ENCODE results near the gene RASGEF1C.
A peak's percentile ranks its signal among the peaks of the same experiment; 100 is the strongest.
"Not testable (repeated sequence)": the region's sequence is repeated elsewhere in the genome, so short reads cannot be mapped to it uniquely, and the experiment has no call there.

The RASGEF1C gene

GRCh38 chr5:180098526-180098925 is 110.5 kb downstream of the RASGEF1C start:
- in situ Hi-C loops (cut with HindIII; ENCODE audit: low pct_ligation_motif_present, low pct_unique_long_range_greater_than_20kb, low sequenced_read_pairs) = no loop called here
- DNase-seq = no peak

GRCh38 chr5:180097926-180098325 is 111.1 kb downstream of the RASGEF1C start:
- in situ Hi-C loops (cut with HindIII; ENCODE audit: low pct_ligation_motif_present, low pct_unique_long_range_greater_than_20kb, low sequenced_read_pairs) = no loop called here
- no peak for DNase-seq

DNA sequence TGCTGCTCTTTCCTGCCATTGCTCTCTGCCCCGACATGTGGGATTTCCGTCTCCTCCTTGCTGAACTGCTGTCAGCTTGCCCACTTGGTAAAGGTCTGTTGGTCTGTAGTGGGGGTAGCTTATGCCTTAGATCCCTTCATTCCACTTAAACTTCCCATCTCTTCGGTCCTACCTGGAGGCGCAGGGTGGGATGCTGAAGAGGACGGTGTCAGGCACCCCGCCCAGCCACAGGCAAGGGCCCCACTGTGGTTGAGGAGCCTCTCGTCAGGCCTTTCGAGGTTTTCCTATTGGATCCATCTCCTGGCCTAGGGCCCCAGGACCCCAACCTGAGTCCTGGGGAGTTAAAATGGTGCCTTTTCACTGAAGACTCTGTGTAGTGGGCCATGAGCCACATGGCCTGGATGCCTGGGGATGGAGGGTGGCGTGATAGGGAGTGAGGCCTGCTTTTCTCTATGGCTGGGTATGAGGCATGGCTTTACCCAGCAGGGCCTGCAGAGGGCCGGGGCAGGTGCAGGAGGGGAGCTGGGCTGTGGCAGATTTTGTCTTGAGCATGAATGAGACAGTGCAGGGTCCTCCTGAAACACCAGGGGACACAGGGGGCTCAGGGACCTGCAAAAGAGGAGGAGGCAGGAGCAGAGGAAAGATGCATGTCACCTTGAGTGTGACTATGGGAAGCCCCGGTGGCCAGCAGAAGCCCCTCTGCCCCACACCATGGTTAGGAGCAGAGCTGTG is 111.7 kb downstream of the RASGEF1C start:
- no peak for DNase-seq
- in situ Hi-C loops (cut with HindIII; ENCODE audit: low pct_ligation_motif_present, low pct_unique_long_range_greater_than_20kb, low sequenced_read_pairs) = no loop called here

- in situ Hi-C loops (cut with HindIII; ENCODE audit: low pct_ligation_motif_present, low pct_unique_long_range_greater_than_20kb, low sequenced_read_pairs) = no loop called here
- DNase-seq = no peak
Measured at GRCh38 chr5:180096616-180097015, 112.4 kb downstream of the RASGEF1C start.

DNA sequence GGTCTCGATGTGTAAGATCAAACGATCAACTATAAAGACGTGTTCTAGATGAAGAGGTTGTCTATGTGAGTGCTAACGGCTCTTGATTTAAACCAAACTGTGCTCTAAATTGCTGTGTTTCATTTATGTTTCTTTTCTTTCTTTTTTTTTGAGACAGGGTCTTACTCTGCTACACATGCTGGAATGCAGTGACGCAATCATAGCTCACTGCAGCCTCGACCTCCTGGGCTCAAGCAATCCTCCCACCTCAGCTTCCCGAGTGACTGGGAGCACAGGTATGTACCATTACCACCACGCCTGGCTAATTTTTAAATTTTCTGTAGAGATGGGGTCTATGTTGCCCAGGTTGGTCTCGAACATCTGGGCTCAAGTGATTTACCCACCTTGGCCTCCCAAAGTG is 113.5 kb downstream of the RASGEF1C start:
- DNase-seq = no peak
- in situ Hi-C loops (cut with HindIII; ENCODE audit: low pct_ligation_motif_present, low pct_unique_long_range_greater_than_20kb, low sequenced_read_pairs) = no loop called here

GRCh38 chr5:180093651-180094382 is 115.2 kb downstream of the RASGEF1C start:
- in situ Hi-C loops (cut with HindIII; ENCODE audit: low pct_ligation_motif_present, low pct_unique_long_range_greater_than_20kb, low sequenced_read_pairs) = no loop called here
- no peak for DNase-seq

GRCh38 chr5:180093241-180093640 is 115.8 kb downstream of the RASGEF1C start:
- in situ Hi-C loops (cut with HindIII; ENCODE audit: low pct_ligation_motif_present, low pct_unique_long_range_greater_than_20kb, low sequenced_read_pairs) = no loop called here
- no peak for DNase-seq

DNA sequence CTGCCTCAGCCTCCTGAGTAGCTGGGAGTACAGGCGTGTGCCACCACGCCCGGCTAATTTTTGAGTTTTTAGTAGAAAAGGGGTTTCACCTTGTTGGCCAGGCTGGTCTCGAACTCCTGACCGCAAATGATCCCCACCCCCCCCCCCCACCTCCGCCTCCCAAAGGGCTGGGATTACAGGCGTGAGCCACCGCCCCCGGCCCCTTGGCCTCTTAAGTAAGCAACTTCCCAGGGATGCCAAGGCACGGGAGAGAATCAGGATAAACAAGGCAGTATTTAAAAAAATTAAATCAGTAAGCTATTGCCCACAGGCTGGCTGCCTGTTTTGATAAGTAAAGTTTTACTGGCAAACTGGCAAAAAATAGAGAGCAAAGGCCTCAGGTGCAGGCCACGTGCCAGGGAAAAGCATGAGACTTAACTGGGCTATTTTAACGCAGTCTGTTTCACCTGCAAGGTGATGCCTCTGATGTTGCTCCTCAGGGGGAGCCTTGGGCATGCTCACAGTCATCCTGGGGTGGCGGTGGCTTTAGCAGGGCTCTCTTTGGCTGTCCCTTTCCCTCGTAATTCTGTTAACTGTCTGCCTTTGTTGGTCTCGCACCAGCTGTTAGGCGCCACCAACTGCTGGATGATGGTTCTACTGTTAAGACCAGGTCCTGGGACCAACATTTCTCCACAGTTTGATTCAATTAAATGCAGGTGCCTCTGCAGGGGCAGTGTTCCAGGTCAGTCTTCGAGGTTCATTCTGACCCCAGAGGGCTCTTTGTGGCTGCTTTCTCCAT is 118.1 kb downstream of the RASGEF1C start:
- no peak for DNase-seq

GRCh38 chr5:180090098-180090768 is 118.8 kb downstream of the RASGEF1C start:
- in situ Hi-C loops (cut with HindIII; ENCODE audit: low pct_ligation_motif_present, low pct_unique_long_range_greater_than_20kb, low sequenced_read_pairs) = no loop called here
- DNase-seq = peak; percentile 32

More for the DNA sequence above, 118.1 kb downstream of the RASGEF1C start:
- in situ Hi-C loops (cut with HindIII; ENCODE audit: low pct_ligation_motif_present, low pct_unique_long_range_greater_than_20kb, low sequenced_read_pairs) = no loop called here

DNA sequence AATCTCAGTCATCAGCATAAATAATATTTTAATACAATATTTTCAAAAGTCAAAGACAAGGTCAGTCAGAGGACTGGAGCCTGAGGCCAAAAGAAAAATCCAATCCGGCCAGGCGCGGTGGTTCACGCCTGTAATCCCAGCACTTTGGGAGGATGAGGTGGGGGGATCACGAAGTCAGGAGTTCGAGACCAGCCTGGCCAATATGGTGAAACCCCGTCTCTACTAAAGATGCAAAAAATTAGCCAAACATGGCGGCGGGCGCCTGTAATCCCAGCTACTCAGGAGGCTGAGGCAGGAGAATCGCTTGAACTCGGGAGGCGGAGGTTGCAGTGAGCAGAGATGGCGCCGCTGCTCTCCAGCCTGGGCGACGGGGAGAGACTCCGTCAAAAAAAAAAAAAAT is 119.4 kb downstream of the RASGEF1C start:
- in situ Hi-C loops (cut with HindIII; ENCODE audit: low pct_ligation_motif_present, low pct_unique_long_range_greater_than_20kb, low sequenced_read_pairs); DNase-seq: not testable (repeated sequence)

DNA sequence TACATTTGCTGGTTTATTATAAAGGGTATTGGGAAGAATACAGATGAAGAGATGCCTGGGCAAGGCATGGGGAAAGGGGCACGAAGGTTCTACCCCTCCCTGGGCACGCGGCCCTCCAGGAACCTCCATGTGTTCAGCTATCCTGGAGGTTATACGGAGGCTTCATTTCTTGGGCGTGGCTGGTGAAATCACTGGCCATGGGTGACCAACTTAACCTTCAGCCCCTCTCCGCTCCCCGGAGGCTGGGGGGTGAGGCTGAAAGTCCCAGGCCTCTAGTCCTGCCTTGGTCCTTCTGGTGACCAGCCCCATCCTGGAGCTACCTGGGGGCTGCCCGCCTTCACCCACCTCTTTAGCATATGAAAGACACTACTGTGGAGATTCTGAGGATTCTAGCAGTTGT is 120.5 kb downstream of the RASGEF1C start:
- in situ Hi-C loops (cut with HindIII; ENCODE audit: low pct_ligation_motif_present, low pct_unique_long_range_greater_than_20kb, low sequenced_read_pairs) = no loop called here
- DNase-seq = no peak

GRCh38 chr5:180086816-180087399 is 122.1 kb downstream of the RASGEF1C start:
- no peak for DNase-seq
- in situ Hi-C loops (cut with HindIII; ENCODE audit: low pct_ligation_motif_present, low pct_unique_long_range_greater_than_20kb, low sequenced_read_pairs) = no loop called here

- DNase-seq = no peak
- in situ Hi-C loops (cut with HindIII; ENCODE audit: low pct_ligation_motif_present, low pct_unique_long_range_greater_than_20kb, low sequenced_read_pairs) = no loop called here
Measured at GRCh38 chr5:180085837-180086236, 123.2 kb downstream of the RASGEF1C start.

- no peak for DNase-seq
- in situ Hi-C loops (cut with HindIII; ENCODE audit: low pct_ligation_motif_present, low pct_unique_long_range_greater_than_20kb, low sequenced_read_pairs) = no loop called here
Measured at GRCh38 chr5:180084638-180085561, 124.1 kb downstream of the RASGEF1C start.

DNA sequence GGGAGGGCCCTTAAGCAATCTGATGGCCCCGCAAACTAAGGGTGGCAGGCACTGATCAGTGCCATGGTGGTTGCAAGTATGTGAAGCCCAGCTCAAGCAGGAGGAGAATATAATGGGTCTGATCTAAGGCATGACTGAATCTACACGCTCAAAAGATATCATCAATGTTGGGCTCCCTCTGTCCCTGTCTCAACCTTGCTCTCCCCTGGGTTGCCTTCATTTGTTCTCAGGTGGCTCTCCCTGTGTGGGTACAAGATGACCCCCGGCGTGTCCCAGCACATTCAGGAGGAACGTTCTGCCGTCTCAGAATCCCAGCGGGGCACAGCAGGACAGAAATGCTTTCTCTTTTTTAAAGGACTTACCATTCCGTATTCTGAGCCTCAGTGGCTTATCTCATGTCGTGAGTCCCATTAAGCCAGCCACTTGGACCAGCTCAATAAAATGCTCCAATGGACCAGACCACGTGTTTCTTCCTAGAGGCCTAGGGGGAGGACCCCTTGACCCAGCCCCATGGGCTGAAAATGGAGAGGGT is 125.4 kb downstream of the RASGEF1C start:
- no peak for DNase-seq
- in situ Hi-C loops (cut with HindIII; ENCODE audit: low pct_ligation_motif_present, low pct_unique_long_range_greater_than_20kb, low sequenced_read_pairs) = no loop called here

GRCh38 chr5:180082633-180083420 is 126.2 kb downstream of the RASGEF1C start:
- DNase-seq = no peak
- in situ Hi-C loops (cut with HindIII; ENCODE audit: low pct_ligation_motif_present, low pct_unique_long_range_greater_than_20kb, low sequenced_read_pairs) = no loop called here

DNA sequence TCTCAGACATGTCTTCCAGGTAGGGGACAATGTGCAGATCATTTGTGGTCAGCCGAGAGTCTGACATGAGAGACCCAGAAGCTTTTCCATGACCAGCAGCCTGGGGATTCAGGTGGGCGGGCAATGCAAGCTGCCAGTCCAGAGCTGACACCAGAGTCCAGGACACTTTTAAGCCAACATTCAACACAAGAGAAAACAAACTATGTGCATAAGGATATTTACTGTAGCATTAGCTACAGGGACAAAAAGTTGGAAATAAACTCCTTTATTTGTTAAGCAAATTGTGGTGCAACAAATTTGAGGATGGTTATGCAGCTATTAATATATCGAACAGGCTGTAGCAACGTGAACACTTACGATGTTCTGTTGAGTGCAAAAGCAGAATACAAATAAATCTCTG is 127.5 kb downstream of the RASGEF1C start:
- DNase-seq = no peak
- in situ Hi-C loops (cut with HindIII; ENCODE audit: low pct_ligation_motif_present, low pct_unique_long_range_greater_than_20kb, low sequenced_read_pairs) = no loop called here
